A172 (cell line): ENCODE data around the gene BRSK1. TPM values are rescaled to one million over a fixed set of nuclear protein-coding genes. Genes with fewer than 3 reads are reported as not detected.

Experiments used
- DNase-seq: peaks from one replicate; pipeline ENCODE4 v3.0.0-alpha.2; 2015; ENCODE audit warnings: low spot score
- total RNA-seq: library from RNA; depleted of rRNA; stranded (reverse); fragments of >200 nt; shearing (Covaris generic); gene quantifications from 2 replicates; pipeline ENCODE4 v1.2.3, GENCODE V29; 2014

BRSK1 gene
- total RNA-seq, 1 experiment from 2014 or later, result 11.6 TPM

DNA sequence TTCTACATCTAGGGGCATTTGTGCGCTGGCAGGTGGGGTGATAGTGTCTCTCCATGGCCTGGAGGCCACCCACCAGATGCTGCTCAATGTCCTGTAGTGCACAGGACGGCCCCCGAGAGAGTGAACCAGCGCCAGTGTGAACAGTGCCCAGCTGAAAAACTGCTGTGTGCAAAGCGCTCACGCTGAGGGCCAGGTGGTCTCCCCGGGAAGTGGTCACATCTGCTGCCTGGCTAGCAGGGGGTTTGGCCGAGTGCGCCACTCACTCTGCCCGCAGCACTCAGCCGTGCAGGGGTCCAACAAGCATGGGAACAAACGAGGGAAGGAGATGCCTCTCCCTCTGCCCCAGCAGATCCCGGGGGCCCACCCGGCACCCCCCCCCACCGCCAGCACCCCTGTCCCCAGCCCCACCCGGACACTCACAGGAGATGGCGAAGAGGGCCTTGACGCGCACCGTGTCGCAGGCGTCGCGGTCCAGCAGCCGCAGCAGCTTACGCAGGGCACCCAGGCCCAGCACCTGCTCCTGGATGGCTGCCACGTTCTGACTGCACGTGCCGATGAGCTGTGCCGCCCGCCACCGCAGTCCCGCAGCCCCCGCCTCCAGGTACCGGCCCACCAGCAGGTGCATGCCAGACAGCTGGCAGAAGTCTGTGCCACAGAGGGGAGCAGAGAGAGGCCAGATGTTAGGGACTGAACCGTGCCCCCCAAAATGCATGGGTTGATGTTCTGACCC lies 9.7 kb upstream of the BRSK1 start:
- DNase-seq, result no peak

DNA sequence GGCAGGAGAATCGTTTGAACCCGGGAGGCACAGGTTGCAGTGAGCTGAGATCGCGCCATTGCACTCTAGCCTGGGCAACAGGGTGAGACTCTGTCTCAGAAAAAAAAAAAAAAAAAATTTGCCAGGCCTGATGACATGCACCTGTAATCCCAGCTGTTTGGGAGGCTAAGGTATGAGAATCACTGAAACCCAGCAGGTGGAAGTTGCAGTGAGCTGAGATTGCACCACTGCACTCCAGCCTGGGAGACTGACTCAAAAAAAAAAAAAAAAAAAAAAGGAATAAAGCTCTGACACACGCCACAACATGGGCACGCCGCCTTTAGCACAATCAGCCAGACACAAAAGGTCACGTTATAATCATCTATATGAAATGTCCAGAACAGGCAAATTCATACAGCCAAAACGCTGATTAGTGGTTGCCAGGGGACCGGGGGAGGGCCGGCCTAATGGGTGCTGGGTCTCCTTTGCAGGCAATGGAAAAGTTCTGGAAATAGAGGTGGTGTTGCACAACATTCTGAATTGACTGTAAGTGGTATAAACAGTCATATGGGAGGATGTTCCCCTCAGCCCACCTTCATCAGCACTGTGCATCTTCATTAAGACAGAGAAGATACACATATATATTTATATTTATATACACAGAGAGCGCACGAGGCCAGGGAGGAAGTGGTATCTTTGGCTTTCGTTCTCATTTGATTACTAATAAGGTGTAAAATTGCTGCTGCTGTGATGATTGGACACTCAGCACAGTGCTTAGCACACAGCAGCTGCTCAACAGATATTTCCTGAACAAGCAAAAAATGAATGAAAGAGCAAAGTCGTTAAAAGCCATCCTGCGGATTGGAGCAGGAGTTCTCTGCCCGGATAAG lies 7.7 kb upstream of the BRSK1 start:
- DNase-seq, result no peak

DNA sequence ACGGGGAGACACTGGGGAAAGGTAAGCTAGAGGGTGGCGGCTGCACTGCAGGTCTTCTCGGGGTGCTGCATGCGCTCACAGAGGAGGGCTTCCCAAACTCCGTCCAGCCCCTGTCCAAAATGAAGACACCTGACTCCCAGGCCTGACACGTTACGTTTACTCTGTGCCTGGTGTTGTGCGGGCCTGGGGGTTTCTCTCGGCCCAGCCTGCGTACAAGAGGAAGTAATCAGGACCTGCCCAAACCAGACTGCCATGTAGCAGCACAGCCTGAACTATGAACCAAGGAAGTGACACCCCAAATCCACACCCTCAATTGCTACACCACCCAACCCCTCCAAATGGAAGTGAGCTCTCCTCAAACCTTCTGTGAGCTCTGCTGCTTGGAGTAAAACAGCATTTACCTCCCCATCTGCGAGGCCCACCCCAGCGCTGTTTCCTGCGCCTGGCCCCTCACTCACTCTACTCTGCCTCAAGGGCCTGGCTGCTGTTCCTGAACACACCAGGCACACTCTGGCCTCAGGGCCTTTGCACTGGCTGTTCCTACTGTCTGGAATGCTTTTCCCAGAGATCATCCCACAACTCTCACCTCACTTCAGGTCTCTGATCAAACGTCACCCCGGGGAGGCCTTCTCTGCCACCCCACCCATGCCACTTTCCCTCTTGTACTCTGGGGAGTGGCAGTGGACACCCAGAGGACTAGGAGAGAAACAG lies 6.9 kb upstream of the BRSK1 start:
- no peak for DNase-seq

DNA sequence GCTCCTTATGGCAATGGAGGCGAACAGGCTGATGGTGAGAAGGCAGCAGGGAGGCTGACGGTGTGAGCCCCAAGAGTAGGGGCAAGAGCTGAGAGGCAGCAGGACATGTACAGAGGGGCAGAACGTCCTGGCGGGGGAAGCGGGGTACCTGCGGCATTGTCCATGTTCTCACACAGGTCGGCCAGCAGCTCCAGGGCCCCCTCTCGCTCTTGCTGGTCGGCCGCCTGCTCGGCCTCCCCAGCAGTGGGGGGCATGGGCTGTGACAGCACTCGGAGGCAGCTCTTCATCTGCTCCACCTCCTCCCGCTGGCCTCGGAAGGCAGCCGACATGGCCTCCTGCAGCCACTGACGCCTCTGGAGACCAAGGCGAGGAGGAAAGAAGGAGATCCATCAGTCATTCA lies 6.3 kb upstream of the BRSK1 start:
- DNase-seq, result no peak

DNA sequence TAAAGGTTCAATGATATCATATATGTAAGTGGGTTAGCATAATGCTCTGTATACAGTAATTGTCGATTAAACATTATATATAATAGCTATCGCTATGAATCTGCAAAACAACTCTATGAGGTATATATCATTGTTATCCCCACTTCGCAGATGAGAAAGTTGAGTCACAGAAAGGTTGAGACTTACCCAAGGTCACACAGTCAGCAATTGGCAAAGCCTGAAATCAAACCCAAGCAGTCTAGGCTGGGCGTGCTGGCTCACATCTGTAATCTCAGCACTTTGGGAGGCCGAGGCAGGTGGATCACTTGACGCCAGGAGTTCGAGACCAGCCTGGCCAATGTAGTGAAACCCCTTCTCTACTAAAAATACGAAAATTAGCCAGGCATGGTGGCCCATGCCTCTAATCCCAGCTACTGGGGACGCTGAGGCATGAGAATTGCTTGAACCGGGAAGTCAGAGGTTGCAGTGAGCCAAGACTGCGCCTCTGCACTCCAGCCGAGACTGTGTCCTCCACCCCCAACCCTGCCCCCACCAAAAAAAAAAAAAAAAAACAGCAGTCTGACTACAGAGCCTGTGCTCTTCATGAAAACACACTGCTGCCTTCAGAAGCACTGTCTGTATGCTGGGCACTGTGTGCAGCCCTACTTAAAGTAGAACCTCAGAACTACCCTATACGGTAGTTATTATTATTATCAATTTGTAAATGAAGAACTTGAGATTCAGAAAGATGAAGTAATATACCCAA lies 5.2 kb upstream of the BRSK1 start:
- DNase-seq, result no peak

DNA sequence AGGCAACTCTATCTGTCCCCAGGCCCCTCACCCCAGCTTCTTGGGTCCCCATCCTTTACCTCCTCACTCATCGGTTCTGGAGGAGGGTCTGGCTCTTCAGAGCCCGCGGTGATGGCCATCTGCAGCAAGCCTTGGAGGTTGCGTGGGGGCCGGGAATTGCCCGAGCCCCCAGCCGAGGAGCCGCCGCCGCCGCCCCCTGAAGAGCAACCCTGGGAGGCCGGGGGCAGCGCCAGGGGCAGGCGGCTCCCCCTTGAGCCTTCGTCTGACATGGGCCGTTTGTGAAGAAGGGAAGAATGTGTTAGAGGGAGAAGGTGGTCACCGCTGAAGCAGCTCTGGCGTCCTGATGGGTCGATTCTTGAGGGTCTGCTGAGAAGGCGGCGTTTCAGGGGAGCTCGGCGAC lies 4.5 kb upstream of the BRSK1 start:
- DNase-seq, result no peak

DNA sequence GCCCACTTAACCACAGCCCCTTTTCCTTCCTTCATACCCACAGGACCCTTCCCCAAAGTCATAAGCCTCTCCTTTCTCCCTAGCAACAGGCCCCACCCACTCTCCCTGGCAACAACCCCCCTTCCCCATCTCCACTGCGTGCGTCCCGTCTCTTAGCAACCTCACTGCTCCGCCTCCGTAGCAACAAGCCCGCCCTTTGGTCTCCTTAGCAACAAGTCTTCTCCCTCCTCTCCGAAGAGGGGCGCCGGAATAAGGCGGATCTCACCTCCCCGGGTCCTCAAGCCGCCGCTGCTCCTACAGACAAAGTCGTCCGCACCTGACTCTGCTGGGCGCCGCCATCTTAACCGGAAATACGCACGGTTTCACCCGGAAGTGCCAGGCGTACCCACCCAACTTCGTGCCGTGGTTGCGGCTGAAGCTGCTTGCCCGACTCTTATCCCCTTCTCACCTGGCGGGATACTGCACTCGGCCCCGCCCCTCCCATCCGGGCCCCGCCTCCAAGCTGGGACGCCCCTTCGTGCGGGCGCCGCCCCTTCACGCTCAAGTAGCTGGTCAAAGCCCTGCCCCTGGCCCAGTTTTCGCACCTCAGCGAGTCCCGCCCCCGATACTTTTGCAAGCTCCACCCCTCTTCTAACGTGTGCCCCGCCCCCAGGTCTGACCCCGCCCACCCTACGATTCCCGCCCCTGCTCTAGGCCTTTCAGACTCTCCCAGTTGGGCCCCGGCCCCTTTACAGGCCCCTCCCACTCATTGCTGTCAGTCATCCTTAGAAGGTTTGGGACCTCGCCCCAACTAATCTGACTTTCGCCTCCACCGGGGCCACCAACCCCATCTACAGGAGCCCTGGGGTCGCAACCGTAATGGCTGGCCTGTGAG lies 3.8 kb upstream of the BRSK1 start, which contains the start of gene HSPBP1:
Gene HSPBP1, minus strand, starts transcription at position 341 of the 874 bp plus-strand sequence. CDS start 502 bp downstream, outside the sequence.
- peak; percentile 99 for DNase-seq

DNA sequence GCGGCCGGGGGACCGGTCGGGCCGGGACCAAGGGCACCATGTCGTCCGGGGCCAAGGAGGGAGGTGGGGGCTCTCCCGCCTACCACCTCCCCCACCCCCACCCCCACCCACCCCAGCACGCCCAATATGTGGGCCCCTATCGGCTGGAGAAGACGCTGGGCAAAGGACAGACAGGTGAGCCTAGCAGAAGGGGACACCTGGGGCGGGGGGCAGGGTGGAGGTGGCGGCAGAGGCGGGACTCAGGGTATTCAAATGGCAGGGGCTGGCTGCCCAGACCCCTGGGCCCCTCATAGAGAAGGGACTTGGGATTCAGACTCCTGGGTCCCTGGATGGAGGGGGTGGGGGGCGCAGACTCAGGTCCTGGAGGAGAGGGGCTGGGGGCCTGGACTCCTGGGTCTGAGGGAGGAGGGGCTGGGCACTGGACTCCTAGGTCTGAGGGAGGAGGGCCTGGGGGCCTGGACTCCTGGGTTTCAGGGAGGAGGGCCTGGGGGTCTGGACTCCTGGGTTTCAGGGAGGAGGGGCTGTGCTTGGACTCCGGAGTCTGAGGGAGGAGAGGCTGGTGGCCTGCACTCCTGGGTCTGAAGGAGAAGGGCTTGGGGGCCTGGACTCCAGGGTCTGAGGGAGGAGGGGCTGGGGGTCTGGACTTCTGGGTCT lies 735 bp downstream of the BRSK1 start:
- DNase-seq, result no peak

DNA sequence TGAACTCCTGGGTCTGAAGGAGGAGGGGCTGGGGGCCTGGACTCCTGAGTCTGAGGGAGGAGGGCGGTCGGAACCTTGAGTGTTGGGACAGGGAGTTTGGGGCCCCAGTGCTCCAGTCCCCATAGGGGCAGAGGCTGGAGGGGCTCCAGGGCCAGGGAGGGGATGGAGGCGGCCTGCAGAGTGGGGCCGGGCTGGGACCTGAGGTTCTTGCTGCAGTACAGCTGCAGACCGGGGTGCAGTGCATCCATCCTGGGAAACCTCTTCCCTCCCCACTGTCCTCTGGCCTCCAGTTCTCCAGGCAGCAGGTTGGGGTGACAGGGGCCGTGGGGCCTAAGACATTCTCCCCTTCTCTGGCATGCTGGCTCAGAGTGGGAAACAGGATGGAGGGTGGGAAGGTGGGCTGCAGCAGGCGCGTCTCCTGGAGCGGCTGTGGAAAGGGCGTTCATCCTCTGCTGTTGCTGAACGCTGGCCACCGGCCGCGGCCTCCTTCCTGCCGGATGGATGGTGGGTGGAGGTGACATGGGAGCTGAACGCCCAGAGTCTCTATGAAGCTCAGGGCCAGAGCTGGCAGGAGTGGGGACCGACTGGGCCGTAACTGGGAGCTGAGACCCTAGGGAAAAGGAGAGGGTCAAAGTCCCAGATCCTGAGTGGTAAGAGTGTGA lies 1.6 kb downstream of the BRSK1 start:
- DNase-seq, result no peak

DNA sequence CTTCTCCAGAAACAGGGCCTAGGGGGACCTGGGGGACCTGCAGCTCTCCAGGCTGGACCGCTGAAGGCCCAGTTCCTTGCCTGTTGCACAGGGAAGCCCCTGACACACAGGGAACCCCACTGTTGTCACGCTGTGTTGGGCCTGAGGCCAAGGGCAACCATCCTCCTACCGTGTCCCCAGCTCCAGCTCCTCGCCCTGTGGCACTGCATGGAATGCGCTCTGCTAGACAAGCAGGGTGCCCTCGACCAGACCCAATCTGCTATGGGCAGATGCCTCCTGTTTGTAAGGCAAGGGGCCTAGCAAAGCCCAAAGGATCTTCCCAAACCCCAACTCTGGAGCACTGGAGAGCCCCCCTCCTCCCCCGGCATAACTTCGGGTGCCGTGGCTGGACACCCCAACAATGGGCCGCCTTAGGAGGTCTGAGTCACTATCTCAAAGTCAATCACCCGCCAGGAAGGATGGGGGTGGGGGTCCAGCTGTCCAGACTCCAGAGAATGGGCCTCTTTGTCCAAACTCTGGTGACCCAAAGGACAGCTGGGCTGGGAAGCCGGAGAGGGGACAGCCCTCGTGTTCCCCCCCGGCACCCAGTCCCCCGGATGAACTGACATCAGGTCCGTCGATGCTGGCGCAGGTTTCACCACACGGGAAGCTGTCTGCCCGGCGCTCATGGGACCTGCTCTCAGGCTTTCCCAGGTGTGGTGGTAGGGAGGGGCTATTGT lies 3.7 kb downstream of the BRSK1 start:
- no peak for DNase-seq

DNA sequence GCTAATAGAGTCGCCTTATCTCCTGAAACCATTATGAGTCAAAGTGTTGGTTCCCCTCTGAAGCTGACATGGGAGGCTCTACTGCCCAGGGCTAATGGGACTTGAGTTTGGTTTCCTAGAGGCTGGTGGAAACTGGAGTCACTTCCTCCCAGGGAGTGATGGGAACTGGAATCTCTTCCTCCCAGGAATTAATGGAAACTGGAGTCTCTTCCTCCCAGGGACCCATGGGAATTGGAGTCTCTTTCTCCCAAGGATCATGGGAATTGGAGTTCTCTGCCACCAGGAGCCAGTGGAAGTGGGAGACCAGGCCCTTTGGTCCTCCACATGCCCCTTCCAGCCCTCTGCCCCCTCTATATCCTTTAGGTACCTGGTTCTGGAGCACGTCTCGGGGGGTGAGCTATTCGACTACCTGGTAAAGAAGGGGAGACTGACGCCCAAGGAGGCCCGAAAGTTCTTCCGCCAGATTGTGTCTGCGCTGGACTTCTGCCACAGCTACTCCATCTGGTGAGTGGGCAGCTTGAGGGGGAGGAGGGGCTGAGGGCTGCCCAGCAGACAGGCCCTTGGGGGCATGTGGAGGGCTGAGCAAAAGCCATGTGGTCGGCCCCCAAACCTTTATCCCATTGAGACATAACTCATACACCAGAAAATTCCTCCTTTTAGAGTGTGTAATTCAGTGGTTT lies 5.5 kb downstream of the BRSK1 start:
- peak; percentile 50 for DNase-seq

DNA sequence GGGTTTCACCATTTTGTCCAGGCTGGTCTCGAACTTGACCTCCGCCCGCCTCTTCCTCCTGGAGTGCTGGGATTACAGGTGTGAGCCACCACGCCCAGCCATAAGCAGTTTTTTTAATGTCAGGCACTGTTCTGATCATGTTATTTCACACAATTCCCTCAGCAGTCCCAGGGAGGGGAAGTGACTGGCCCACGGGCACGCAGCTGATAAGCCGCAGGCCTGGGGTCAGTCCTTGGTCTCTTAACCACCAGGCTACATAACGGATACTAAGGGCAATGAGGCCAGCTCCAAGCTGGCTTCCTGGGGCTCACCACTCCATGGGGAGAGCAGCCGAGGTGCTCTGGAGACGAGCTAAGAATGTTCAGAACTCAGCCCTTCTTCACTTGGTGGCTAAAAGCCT lies 13.5 kb downstream of the BRSK1 start:
- DNase-seq, result no peak

DNA sequence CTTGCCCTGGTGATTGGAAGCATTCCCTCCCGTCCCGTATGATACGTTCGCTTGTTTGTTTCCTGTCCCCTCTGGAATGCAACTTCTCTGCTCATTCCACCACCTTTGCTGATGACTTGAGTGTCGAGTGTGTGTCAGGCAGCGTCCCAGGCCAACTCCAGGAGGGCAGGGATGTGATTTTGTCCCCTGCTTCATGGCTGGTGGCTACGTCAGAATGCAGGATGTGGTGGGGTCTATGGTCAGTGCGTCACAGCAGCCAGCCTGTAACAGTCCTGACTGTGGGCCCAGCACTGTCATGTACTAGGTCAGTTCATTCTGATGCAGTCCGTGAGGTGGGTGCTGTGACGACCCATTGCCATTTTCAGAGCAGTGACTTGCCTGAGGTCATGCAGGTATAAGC lies 16.2 kb downstream of the BRSK1 start:
- DNase-seq, result no peak

DNA sequence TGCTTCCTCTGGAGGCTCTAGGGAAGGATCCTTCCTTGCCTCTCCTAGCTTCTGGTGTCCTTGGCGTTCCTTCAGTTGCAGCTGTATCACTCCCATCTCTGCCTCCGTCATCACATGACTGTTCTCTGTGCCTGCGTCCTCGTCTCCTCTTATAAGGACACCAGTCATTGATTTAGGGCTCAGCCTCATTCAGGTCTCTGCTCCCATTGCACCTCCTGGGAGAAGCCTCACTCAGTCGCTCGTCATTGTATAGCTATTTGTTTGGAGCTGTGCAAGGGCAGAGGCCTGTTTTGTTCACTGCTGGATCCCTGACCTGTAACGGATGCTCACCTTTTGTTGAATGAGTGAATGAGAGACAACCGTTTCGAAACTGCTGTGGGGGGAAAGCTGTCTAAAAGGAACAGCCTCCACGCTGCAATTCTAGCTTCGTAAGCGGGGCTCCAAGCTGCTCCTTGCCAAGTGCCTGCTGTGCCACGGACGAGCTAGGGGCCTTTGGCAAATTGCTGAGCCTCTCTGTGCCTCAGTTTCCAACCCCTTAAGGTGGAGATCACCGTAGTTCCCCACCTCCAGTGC lies 17.2 kb downstream of the BRSK1 start:
- no peak for DNase-seq

DNA sequence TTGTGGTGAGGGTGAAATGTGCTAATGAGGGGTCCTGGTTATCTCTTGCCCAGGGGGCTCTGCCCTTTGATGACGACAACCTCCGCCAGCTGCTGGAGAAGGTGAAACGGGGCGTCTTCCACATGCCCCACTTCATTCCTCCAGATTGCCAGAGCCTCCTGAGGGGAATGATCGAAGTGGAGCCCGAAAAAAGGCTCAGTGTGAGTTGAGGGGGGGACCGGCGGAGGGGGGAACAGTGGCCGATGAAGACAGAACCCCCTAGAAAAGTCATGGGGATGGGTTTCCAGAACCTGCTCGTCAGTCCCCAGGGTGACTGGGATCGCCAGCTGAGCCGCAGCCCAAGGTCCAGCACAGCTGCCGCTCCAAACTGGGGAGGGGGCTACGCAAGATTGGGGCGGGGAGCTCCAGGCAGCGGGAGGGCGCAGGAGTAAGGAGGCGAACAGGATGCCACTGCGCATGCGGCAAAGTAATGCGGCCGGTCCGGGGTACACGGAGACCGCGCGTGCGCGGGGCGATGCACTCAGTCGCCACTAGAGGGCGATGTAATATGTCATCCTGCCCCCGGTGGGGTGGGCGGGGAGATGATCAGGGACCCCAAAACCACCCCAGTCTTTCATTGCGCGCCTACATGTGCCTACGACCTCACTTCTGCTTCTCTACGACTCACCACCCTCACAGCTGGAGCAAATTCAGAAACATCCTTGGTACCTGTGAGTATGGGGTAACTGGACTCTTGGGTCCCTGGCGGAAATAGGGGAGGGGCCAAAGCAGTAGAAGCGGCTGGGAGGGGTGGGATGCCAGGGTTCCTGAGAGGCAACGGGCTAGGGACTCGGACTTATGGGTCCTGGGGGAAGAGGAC lies 17.9 kb downstream of the BRSK1 start:
- DNase-seq, result peak; percentile 84

DNA sequence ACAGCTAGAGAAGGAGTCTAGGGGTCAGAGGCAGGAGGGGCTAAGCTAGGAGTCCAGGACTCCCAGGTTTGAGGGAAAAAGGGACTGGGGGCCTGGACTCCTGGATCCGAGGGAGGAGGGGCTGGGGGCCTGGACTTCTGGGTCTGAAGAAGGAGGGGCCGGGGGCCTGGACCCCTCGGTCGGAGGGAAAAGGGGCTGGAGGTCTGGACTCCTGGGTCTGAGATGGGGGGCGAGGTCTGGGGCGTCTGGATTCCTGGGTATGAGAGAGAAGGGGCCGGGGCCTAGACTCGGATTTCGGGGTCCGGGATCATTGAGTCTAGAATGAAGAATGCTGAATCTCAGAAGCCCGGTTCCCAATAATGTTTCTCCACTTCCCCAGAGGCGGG lies 18.5 kb downstream of the BRSK1 start:
- DNase-seq, result no peak

DNA sequence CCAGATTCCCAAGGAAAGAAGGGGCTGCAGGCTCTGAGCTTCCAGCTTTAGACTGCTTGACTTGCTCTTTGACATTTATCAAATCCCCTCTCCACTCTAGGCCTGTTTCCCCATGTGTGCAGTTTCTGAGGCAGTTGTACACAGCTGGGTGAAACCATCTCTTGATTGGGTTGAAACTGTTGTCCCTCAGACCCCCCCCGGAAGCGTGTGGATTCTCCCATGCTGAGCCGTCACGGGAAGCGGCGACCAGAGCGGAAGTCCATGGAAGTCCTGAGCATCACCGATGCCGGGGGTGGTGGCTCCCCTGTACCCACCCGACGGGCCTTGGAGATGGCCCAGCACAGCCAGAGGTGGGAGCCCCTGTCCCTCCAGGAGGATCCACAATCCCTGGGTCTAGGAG lies 19.7 kb downstream of the BRSK1 start:
- no peak for DNase-seq
